HepG2 (cell line): ENCODE data around the gene SIRT7. TPM values are rescaled to one million over a fixed set of nuclear protein-coding genes. Genes with fewer than 3 reads are reported as not detected.

Experiments
- ATAC-seq: fragments of 200-7000 bp; cut with Tn5 transposase; 3 replicates; pipeline ENCODE4 v1.9.1; 2020; ENCODE audit warnings: mild to moderate bottlenecking, moderate library complexity
- BruUV-seq: library from RNA; stranded (reverse); fragments of 400-500 nt; replicated peaks from 2 replicates; lab custom pipeline; 2021; lab: Mats Ljungman, UMichigan
- CTCF ChIA-PET: fragments of 300-600 bp; formaldehyde crosslinking; extraction: SDS; loops from one replicate; lab custom pipeline; 2021; ENCODE audit warnings: low total read pairs, inconsistent platforms, low intra/inter-chr PET ratio; lab: Yijun Ruan, JAX
- POLR2A ChIA-PET: fragments of 350-600 bp; sonication (Branson Sonifier 250); formaldehyde crosslinking; loops from one replicate; lab custom pipeline; 2020; ENCODE audit warnings: antibody characterized with exemption, inconsistent platforms; lab: Yijun Ruan, JAX
- DNase-seq: peaks from one replicate; pipeline ENCODE4 v3.0.0-alpha.2; 2015; ENCODE audit warnings: low spot score
- FAIRE-seq: peaks from 3 replicates; lab custom pipeline; 2011; peaks lifted over from hg19 to GRCh38; lab: Jason Lieb, UNC
- H2AFZ ChIP-seq: one replicate; pipeline ENCODE4 v1.6.1; 2011; ENCODE audit warnings: low read length, inconsistent platforms
- H3K27ac ChIP-seq: fragments of 300-600 bp; 3 replicates; pipeline ENCODE4 v1.8.0; 2011; ENCODE audit warnings: mixed run types, mild to moderate bottlenecking, mixed read lengths, low read length, inconsistent platforms; ENCODE audit not compliant: insufficient read depth; ENCODE audit errors: extremely low read length
- H3K27me3 ChIP-seq, 2 experiments: fragments of 200-600 bp in 1 of 2; 2 replicates in 1 of 2; 3 replicates in 1 of 2; pipeline versions ENCODE4 v1.6.0 to v1.8.0; 2011; ENCODE audit warnings: low read length in 2 of 2, mild to moderate bottlenecking in 2 of 2, moderate library complexity in 2 of 2, inconsistent platforms in 1 of 2; ENCODE audit not compliant: insufficient read depth in 2 of 2, control insufficient read depth in 1 of 2
- H3K36me3 ChIP-seq, 2 experiments: fragments of 200-600 bp in 1 of 2; replicated peaks in 1 of 2; 2 replicates in 1 of 2; 3 replicates in 1 of 2; pipeline versions ENCODE4 v1.5.1 to v1.8.0; 2011; ENCODE audit warnings: low read length in 2 of 2, inconsistent platforms in 1 of 2; ENCODE audit not compliant: insufficient read depth in 2 of 2, control insufficient read depth in 1 of 2
- H3K4me1 ChIP-seq: 2 replicates; pipeline ENCODE4 v1.5.1; 2012; ENCODE audit warnings: low read length, inconsistent platforms; ENCODE audit not compliant: insufficient read depth
- H3K4me2 ChIP-seq: 2 replicates; pipeline ENCODE4 v1.6.0; 2011; ENCODE audit warnings: low read depth, low read length, inconsistent platforms
- H3K4me3 ChIP-seq, 3 experiments: fragments of 200-600 bp in 1 of 3; sonication (generic), shearing (Covaris generic) in 1 of 3; replicated peaks in 1 of 3; 2 replicates each; pipeline ENCODE4 v1.5.1; 2011 to 2016; ENCODE audit warnings: low read length in 3 of 3, inconsistent platforms in 2 of 3, low read depth in 2 of 3, mild to moderate bottlenecking in 2 of 3, control low read depth in 1 of 3, mixed read lengths in 1 of 3; ENCODE audit not compliant: insufficient read depth in 1 of 3
- H3K79me2 ChIP-seq: one replicate; pipeline ENCODE4 v1.6.1; 2011; ENCODE audit warnings: low read length, inconsistent platforms; ENCODE audit not compliant: insufficient read depth
- H3K9ac ChIP-seq: 2 replicates; pipeline ENCODE4 v1.6.0; 2011; ENCODE audit warnings: mild to moderate bottlenecking, low read depth, low read length, inconsistent platforms; ENCODE audit not compliant: insufficient read depth
- H3K9me3 ChIP-seq: 2 replicates; pipeline ENCODE4 v1.5.1; 2012; ENCODE audit warnings: mild to moderate bottlenecking, low read length
- H4K20me1 ChIP-seq: 2 replicates; pipeline ENCODE4 v1.6.0; 2011; ENCODE audit warnings: inconsistent platforms, mild to moderate bottlenecking, low read length, moderate library complexity; ENCODE audit not compliant: insufficient read depth
- ATF7-NPFF ChIP-seq: sonication (generic); formaldehyde crosslinking; IDR thresholded peaks from 2 replicates; pipeline ENCODE4 v1.8.1; 2023; ENCODE audit warnings: mild to moderate bottlenecking, low read depth, missing genetic modification reagents, moderate library complexity
- HBP1 ChIP-seq: IDR thresholded peaks from 2 replicates; pipeline ENCODE4 v1.6.1; 2016; ENCODE audit warnings: low read depth, control low read depth
- POLR2A ChIP-seq, 2 experiments: IDR thresholded peaks; 2 replicates each; pipeline ENCODE4 v1.6.1; 2011; ENCODE audit warnings: low read depth in 2 of 2, low read length in 2 of 2, mild to moderate bottlenecking in 1 of 2, moderate library complexity in 1 of 2; ENCODE audit not compliant: insufficient read depth in 1 of 2
- SP2 ChIP-seq: sonication (generic); formaldehyde crosslinking; IDR thresholded peaks from 2 replicates; pipeline ENCODE4 v1.5.1; 2020; ENCODE audit warnings: mild to moderate bottlenecking, missing genetic modification reagents
- SSRP1 ChIP-seq: IDR thresholded peaks from 2 replicates; pipeline ENCODE4 v1.6.1; 2016; ENCODE audit warnings: control low read depth
- ZFP41 ChIP-seq: sonication (generic); formaldehyde crosslinking; IDR thresholded peaks from 2 replicates; pipeline ENCODE4 v1.4.0; 2020; ENCODE audit warnings: mild to moderate bottlenecking, missing genetic modification reagents, borderline replicate concordance
- ZFY ChIP-seq: sonication (generic); formaldehyde crosslinking; IDR thresholded peaks from 2 replicates; pipeline ENCODE4 v1.4.0; 2020; ENCODE audit warnings: missing genetic modification reagents
- ZNF274 ChIP-seq: sonication (generic); formaldehyde crosslinking; IDR thresholded peaks from 2 replicates; pipeline ENCODE4 v1.5.1; 2020; ENCODE audit warnings: mild to moderate bottlenecking, missing genetic modification reagents
- ZNF33B ChIP-seq: sonication (generic); formaldehyde crosslinking; IDR thresholded peaks from 2 replicates; pipeline ENCODE4 v1.5.1; 2020; ENCODE audit warnings: mild to moderate bottlenecking, missing genetic modification reagents
- ZNF343 ChIP-seq: sonication (generic); formaldehyde crosslinking; IDR thresholded peaks from 2 replicates; pipeline ENCODE4 v1.4.0; 2020; ENCODE audit warnings: mild to moderate bottlenecking, missing genetic modification reagents
- ZNF501 ChIP-seq: sonication (generic); formaldehyde crosslinking; IDR thresholded peaks from 2 replicates; pipeline ENCODE4 v1.5.1; 2020; ENCODE audit warnings: mild to moderate bottlenecking, moderate library complexity, missing genetic modification reagents
- ZNF510 ChIP-seq: sonication (generic); formaldehyde crosslinking; IDR thresholded peaks from 2 replicates; pipeline ENCODE4 v1.4.0; 2020; ENCODE audit warnings: low read depth, mild to moderate bottlenecking, missing genetic modification reagents
- ZNF556 ChIP-seq: sonication (generic); formaldehyde crosslinking; IDR thresholded peaks from 2 replicates; pipeline ENCODE4 v1.4.0; 2020; ENCODE audit warnings: mild to moderate bottlenecking, missing genetic modification reagents, borderline replicate concordance
- ZNF704 ChIP-seq: sonication (generic); formaldehyde crosslinking; IDR thresholded peaks from 2 replicates; pipeline ENCODE4 v1.8.1; 2023; ENCODE audit warnings: mild to moderate bottlenecking, inconsistent platforms, moderate library complexity, missing genetic modification reagents, borderline replicate concordance
- WGBS: methylation state at CpG from one replicate; pipeline ENCODE4 v1.1.6; 2017; ENCODE audit warnings: low lambda C conversion rate; 5-methylcytosine and 5-hydroxymethylcytosine counted together
- in situ Hi-C: cut with HindIII; loops from 2 replicates; pipeline ENCODE4 v1.10.0; 2017; ENCODE audit warnings: low pct_unique_long_range_greater_than_20kb; ENCODE audit not compliant: extremely low pct_ligation_motif_present
- intact Hi-C: fragments of 100-400 bp; cut with micrococcal nuclease; formaldehyde crosslinking; loops from one replicate; pipeline ENCODE4 v1.10.0; 2022; ENCODE audit not compliant: unreplicated experiment
- polyA plus RNA-seq, 8 experiments: library from polyadenylated mRNA; depleted of rRNA in 3 of 8; stranded (reverse) in 7 of 8; unstranded in 1 of 8; fragments of >200 nt; fragmentation: Illumina TruSeq in 4 of 8; extraction: Trizol in 4 of 8; gene quantifications; 2 replicates each; pipeline versions ENCODE4 v1.2.1 to v1.2.3, GENCODE V29; 2011 to 2016; ENCODE audit warnings: low read depth in 4 of 8, missing spikeins in 1 of 8, mixed read lengths in 1 of 8; ENCODE audit not compliant: insufficient read depth in 1 of 8
- total RNA-seq, 5 experiments: library from RNA; depleted of rRNA; stranded (reverse); fragments of >200 nt; fragmentation: Illumina TruSeq; extraction: Trizol; gene quantifications; 2 replicates each; pipeline ENCODE4 v1.2.3, GENCODE V29; 2016; ENCODE audit warnings: low read depth in 1 of 5
- TF ChIP-seq, protein P1 (sequence below): sonication (generic); formaldehyde crosslinking; conservative IDR thresholded peaks from 2 replicates; pipeline ENCODE4 v1.4.0; 2020; ENCODE audit warnings: missing genetic modification reagents
- TF ChIP-seq, protein P2 (sequence below): sonication (generic); formaldehyde crosslinking; IDR thresholded peaks from 2 replicates; pipeline ENCODE4 v1.4.0; 2020; ENCODE audit warnings: low read depth, mild to moderate bottlenecking, missing genetic modification reagents
- TF ChIP-seq, protein P3 (sequence below): sonication (generic); formaldehyde crosslinking; IDR thresholded peaks from 2 replicates; pipeline ENCODE4 v1.4.0; 2020; ENCODE audit warnings: mild to moderate bottlenecking, missing genetic modification reagents

SIRT7 gene
- total and polyA plus RNA-seq, 2 of the 13 experiments (the other 11 are each of a cell fraction or from before 2014, with no cell fraction given) = 8.3 to 24.8 TPM

GRCh38 chr17:81925860-81926450, 8.0 kb upstream of the SIRT7 start:
- H3K4me1 ChIP-seq = peaks cover 50% of the 10 kb centered on the region
- TF ChIP-seq ZNF510 (CRISPR knock-in tag) (0 out of 2 replicates have a peak, but pooled peaks have one; percentile 50), ZFY (CRISPR knock-in tag) (no peak), ZNF704 (CRISPR knock-in tag) (0 out of 2 replicates have a peak, but pooled peaks have one; percentile 35), SSRP1 (CRISPR knock-in tag) (0 out of 2 replicates have a peak, but pooled peaks have one; percentile 56), POLR2A (IDR thresholded peaks at IDR 0.05; ENCODE audit: insufficient read depth in 1 of 2, low read depth in 2 of 2, low read length in 2 of 2) (peak in 1 of 2 experiments; percentile 68; a peak in 1 of 4 replicates), SP2 (peak; percentile 29; the same call in 1 of the 2 replicates), ZNF33B (no peak; the same call in 1 of the 2 replicates), ZNF556 (CRISPR knock-in tag) (0 out of 2 replicates have a peak, but pooled peaks have one; percentile 37), HBP1 (0 out of 2 replicates have a peak, but pooled peaks have one; percentile 26), ZFP41 (CRISPR knock-in tag) (peak; percentile 23; the same call in 1 of the 2 replicates), ZNF274 (peak; percentile 84), ATF7-NPFF (0 out of 2 replicates have a peak, but pooled peaks have one; percentile 7), ZNF501 (CRISPR knock-in tag) (0 out of 2 replicates have a peak, but pooled peaks have one; percentile 51), ZNF343 (CRISPR knock-in tag) (no peak)
- TF ChIP-seq, protein P1, sequence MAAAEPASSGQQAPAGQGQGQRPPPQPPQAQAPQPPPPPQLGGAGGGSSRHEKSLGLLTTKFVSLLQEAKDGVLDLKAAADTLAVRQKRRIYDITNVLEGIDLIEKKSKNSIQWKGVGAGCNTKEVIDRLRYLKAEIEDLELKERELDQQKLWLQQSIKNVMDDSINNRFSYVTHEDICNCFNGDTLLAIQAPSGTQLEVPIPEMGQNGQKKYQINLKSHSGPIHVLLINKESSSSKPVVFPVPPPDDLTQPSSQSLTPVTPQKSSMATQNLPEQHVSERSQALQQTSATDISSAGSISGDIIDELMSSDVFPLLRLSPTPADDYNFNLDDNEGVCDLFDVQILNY (CRISPR knock-in tag) = peak; percentile 74; the same call in 1 of the 2 replicates
- TF ChIP-seq, protein P2, sequence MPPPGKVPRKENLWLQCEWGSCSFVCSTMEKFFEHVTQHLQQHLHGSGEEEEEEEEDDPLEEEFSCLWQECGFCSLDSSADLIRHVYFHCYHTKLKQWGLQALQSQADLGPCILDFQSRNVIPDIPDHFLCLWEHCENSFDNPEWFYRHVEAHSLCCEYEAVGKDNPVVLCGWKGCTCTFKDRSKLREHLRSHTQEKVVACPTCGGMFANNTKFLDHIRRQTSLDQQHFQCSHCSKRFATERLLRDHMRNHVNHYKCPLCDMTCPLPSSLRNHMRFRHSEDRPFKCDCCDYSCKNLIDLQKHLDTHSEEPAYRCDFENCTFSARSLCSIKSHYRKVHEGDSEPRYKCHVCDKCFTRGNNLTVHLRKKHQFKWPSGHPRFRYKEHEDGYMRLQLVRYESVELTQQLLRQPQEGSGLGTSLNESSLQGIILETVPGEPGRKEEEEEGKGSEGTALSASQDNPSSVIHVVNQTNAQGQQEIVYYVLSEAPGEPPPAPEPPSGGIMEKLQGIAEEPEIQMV (CRISPR knock-in tag) = peak; percentile 28; the same call in 1 of the 2 replicates
- TF ChIP-seq, protein P3, sequence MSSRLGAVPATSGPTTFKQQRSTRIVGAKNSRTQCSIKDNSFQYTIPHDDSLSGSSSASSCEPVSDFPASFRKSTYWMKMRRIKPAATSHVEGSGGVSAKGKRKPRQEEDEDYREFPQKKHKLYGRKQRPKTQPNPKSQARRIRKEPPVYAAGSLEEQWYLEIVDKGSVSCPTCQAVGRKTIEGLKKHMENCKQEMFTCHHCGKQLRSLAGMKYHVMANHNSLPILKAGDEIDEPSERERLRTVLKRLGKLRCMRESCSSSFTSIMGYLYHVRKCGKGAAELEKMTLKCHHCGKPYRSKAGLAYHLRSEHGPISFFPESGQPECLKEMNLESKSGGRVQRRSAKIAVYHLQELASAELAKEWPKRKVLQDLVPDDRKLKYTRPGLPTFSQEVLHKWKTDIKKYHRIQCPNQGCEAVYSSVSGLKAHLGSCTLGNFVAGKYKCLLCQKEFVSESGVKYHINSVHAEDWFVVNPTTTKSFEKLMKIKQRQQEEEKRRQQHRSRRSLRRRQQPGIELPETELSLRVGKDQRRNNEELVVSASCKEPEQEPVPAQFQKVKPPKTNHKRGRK = no peak

More at GRCh38 chr17:81925860-81926450, 8.0 kb upstream of the SIRT7 start:
- DNase-seq = no peak
- Histone ChIP-seq H3K4me3 (peak overlapping the region; percentile 79 to 94 (median 91)), H4K20me1 (peaks cover 28% of the 10 kb centered on the region), H3K79me2 (peaks cover 59% of the 10 kb centered on the region), H2AFZ (no peak overlapping the region), H3K27ac (peak overlapping the region; percentile 92), H3K9me3 (no peaks in the 10 kb centered on the region), H3K4me2 (peak overlapping the region; percentile 88), H3K36me3 (peaks cover 11 to 13% of the 10 kb centered on the region in 2 experiments; a peak in 4 of 5 replicates), H3K9ac (peak overlapping the region; percentile 91), H3K27me3 (no peaks in the 10 kb centered on the region)
- intact Hi-C loops (loop anchor here (2.0 kb wide), 1 partner anchor 15 kb away; the partner anchor contains the start of gene PCYT2), in situ Hi-C loops (no loop called here)
- no peak for ATAC-seq
- FAIRE-seq = no peak
- POLR2A ChIA-PET = interaction anchor here (0.7 to 6.1 kb wide), 29 partner anchors 9 to 316 kb away, joined by 3 to 71 read pairs (median 5); partner anchors contain the start of genes CENPX, LRRC45, MCRIP1 and MRPL12
- CTCF ChIA-PET = no interaction called here
- no TSS peak for BruUV-seq
- WGBS = 36% methylated on average over 10 of the region's 10 CpGs
